SU-DHL-6 (cell line): ENCODE data around the gene NR5A2.

Experiments
- H2AFZ ChIP-seq: fragments of 200-600 bp; sonication (generic); 2 replicates; pipeline ENCODE4 v1.6.1; 2014; ENCODE audit warnings: low read depth, mild to moderate bottlenecking, moderate library complexity, mixed read lengths, antibody characterized with exemption, low read length; ENCODE audit not compliant: severe bottlenecking
- H3F3A ChIP-seq: fragments of 200-600 bp; shearing (Covaris generic); 2 replicates; pipeline ENCODE4 v1.6.0; 2016; ENCODE audit warnings: antibody characterized with exemption, mild to moderate bottlenecking; ENCODE audit not compliant: insufficient read depth
- H3K27ac ChIP-seq: fragments of 200-600 bp; sonication (generic); 2 replicates; pipeline ENCODE4 v1.5.1; 2016; ENCODE audit warnings: low read depth, mild to moderate bottlenecking, low read length, moderate library complexity, mixed read lengths
- H3K27me3 ChIP-seq: fragments of 200-600 bp; sonication (generic), shearing (Covaris generic); 2 replicates; pipeline ENCODE4 v1.6.0; 2014; ENCODE audit warnings: mild to moderate bottlenecking, low read length
- H3K36me3 ChIP-seq: fragments of 200-600 bp; sonication (generic); 2 replicates; pipeline ENCODE4 v1.6.1; 2014; ENCODE audit warnings: mild to moderate bottlenecking, low read length, mixed read lengths
- H3K4me2 ChIP-seq: fragments of 300-600, 200-600 bp; shearing (Covaris generic), sonication (generic); 2 replicates; pipeline ENCODE4 v1.6.0; 2014; ENCODE audit warnings: low read length, low read depth, mild to moderate bottlenecking; ENCODE audit not compliant: poor library complexity, severe bottlenecking
- H3K4me3 ChIP-seq: fragments of 200-600 bp; sonication (generic); 2 replicates; pipeline ENCODE4 v1.5.1; 2014; ENCODE audit warnings: antibody characterized with exemption, low read length, mild to moderate bottlenecking, mixed read lengths; ENCODE audit not compliant: insufficient read depth, poor library complexity, severe bottlenecking
- H3K79me2 ChIP-seq: fragments of 200-600 bp; sonication (generic); 2 replicates; pipeline ENCODE4 v1.6.1; 2014; ENCODE audit warnings: mild to moderate bottlenecking, low read length, moderate library complexity; ENCODE audit not compliant: insufficient read depth
- H3K9ac ChIP-seq: fragments of 200-600 bp; sonication (generic); 2 replicates; pipeline ENCODE4 v1.7.0; 2014; ENCODE audit warnings: mild to moderate bottlenecking, low read length
- H3K9me2 ChIP-seq: fragments of 200-600 bp; sonication (generic); replicated peaks from 2 replicates; pipeline ENCODE4 v1.6.1; 2014; ENCODE audit warnings: low read length; ENCODE audit not compliant: insufficient read depth
- H3K9me3 ChIP-seq: fragments of 200-600 bp; sonication (generic); 2 replicates; pipeline ENCODE4 v1.6.1; 2014; ENCODE audit warnings: low read length, mixed read lengths; ENCODE audit not compliant: insufficient read depth
- H4K20me1 ChIP-seq: fragments of 200-600 bp; sonication (generic); 2 replicates; pipeline ENCODE4 v1.6.1; 2014; ENCODE audit warnings: low read depth, mild to moderate bottlenecking, antibody characterized with exemption, low read length, moderate library complexity, mixed read lengths
- CTCF ChIP-seq: fragments of 200-600 bp; sonication (generic); IDR thresholded peaks from one replicate; pipeline ENCODE4 v1.5.1; 2017; ENCODE audit warnings: antibody characterized with exemption, mild to moderate bottlenecking, low read length, moderate library complexity; ENCODE audit not compliant: insufficient read depth, poor library complexity, severe bottlenecking
- EZH2phosphoT487 ChIP-seq: fragments of 200-600 bp; sonication (generic), shearing (Covaris generic); conservative IDR thresholded peaks from 2 replicates; pipeline ENCODE4 v1.6.1; 2018; ENCODE audit warnings: mild to moderate bottlenecking, antibody characterized with exemption, low read length, moderate library complexity, mixed read lengths

The NR5A2 gene

GRCh38 chr1:200053091-200053490 lies 25.6 kb downstream of the NR5A2 start:
- Histone ChIP-seq H4K20me1 (no peaks in the 10 kb centered on the region), H3K36me3 (no peaks in the 10 kb centered on the region), H3F3A (no peaks in the 10 kb centered on the region), H3K9me2 (no peaks in the 10 kb centered on the region), H3K9me3 (no peaks in the 10 kb centered on the region), H2AFZ (no peak overlapping the region), H3K27ac (no peak overlapping the region), H3K79me2 (no peaks in the 10 kb centered on the region), H3K4me3 (no peak overlapping the region), H3K27me3 (no peaks in the 10 kb centered on the region), H3K9ac (no peak overlapping the region), H3K4me2 (no peak overlapping the region)
- no peak for TF ChIP-seq CTCF
- no peak for TF ChIP-seq EZH2phosphoT487

GRCh38 chr1:200053646-200054045 lies 26.1 kb downstream of the NR5A2 start:
- no peaks in the 10 kb centered on the region for H3K27me3 ChIP-seq
- no peak overlapping the region for H3K4me2 ChIP-seq
- no peaks in the 10 kb centered on the region for H3K9me3 ChIP-seq
- H3K36me3 ChIP-seq: no peaks in the 10 kb centered on the region
- no peaks in the 10 kb centered on the region for H4K20me1 ChIP-seq
- no peak overlapping the region for H3K27ac ChIP-seq
- no peak for TF ChIP-seq EZH2phosphoT487
- no peak for TF ChIP-seq CTCF
- no peak overlapping the region for H3K9ac ChIP-seq
- no peak overlapping the region for H2AFZ ChIP-seq
- no peaks in the 10 kb centered on the region for H3F3A ChIP-seq
- H3K9me2 ChIP-seq: no peaks in the 10 kb centered on the region
- no peak overlapping the region for H3K4me3 ChIP-seq
- no peaks in the 10 kb centered on the region for H3K79me2 ChIP-seq

- no peak for TF ChIP-seq EZH2phosphoT487
- no peak for TF ChIP-seq CTCF
- no peaks in the 10 kb centered on the region for H3K36me3 ChIP-seq
- no peaks in the 10 kb centered on the region for H3K9me2 ChIP-seq
- no peaks in the 10 kb centered on the region for H4K20me1 ChIP-seq
- H3K27me3 ChIP-seq: no peaks in the 10 kb centered on the region
- H3K79me2 ChIP-seq: no peaks in the 10 kb centered on the region
- no peak overlapping the region for H3K27ac ChIP-seq
- no peaks in the 10 kb centered on the region for H3K9me3 ChIP-seq
- no peak overlapping the region for H3K4me3 ChIP-seq
- H3F3A ChIP-seq: no peaks in the 10 kb centered on the region
- H2AFZ ChIP-seq: no peak overlapping the region
- no peak overlapping the region for H3K4me2 ChIP-seq
- H3K9ac ChIP-seq: no peak overlapping the region
Measured at GRCh38 chr1:200058341-200058740, 30.8 kb downstream of the NR5A2 start.

- Histone ChIP-seq H3K4me3 (no peak overlapping the region), H3K79me2 (no peaks in the 10 kb centered on the region), H4K20me1 (no peaks in the 10 kb centered on the region), H3F3A (no peaks in the 10 kb centered on the region), H3K9ac (no peak overlapping the region), H3K9me3 (no peaks in the 10 kb centered on the region), H3K27ac (no peak overlapping the region), H2AFZ (no peak overlapping the region), H3K27me3 (no peaks in the 10 kb centered on the region), H3K36me3 (no peaks in the 10 kb centered on the region), H3K4me2 (no peak overlapping the region), H3K9me2 (no peaks in the 10 kb centered on the region)
- TF ChIP-seq EZH2phosphoT487: no peak
- TF ChIP-seq CTCF: no peak
Measured at GRCh38 chr1:200062143-200062542, 34.6 kb downstream of the NR5A2 start.
